ENCODE results near the gene COL28A1. TPM values are rescaled to one million over a fixed set of nuclear protein-coding genes. Genes with fewer than 3 reads are reported as not detected.

The COL28A1 gene
- total and polyA plus RNA-seq, 3 experiments from 2014 or later = not detected

GRCh38 chr7:7524121-7524520 lies 11.6 kb downstream of the COL28A1 start:
- Histone ChIP-seq H3K27me3 (ENCODE audit: insufficient read depth, low read length, poor library complexity, severe bottlenecking) (no peaks in the 10 kb centered on the region), H3K9me3 (ENCODE audit: low read length) (no peaks in the 10 kb centered on the region), H3K27ac (ENCODE audit: low read depth, low read length) (no peak overlapping the region), H3K4me1 (ENCODE audit: insufficient read depth, low read length) (no peaks in the 10 kb centered on the region), H3K4me3 (ENCODE audit: low read length) (no peak overlapping the region), H3K36me3 (ENCODE audit: insufficient read depth, low read length) (no peaks in the 10 kb centered on the region)
- Mint-ChIP-seq H3K9me3 (no peaks in the 10 kb centered on the region), H3K27me3 (peaks cover 6 to 39% of the 10 kb centered on the region in 2 donors), H3K4me3 (no peak overlapping the region), H3K4me1 (no peaks in the 10 kb centered on the region), H3K36me3 (peaks cover 0 to 3% (median 0%) of the 10 kb centered on the region in 3 donors), H3K27ac (no peak overlapping the region)
- POLR2A ChIA-PET = no interaction called here
- no peak for DNase-seq
- CTCF ChIA-PET = no interaction called here

GRCh38 chr7:7522421-7522820 lies 13.3 kb downstream of the COL28A1 start:
- Mint-ChIP-seq H3K4me3 (no peak overlapping the region), H3K9me3 (no peaks in the 10 kb centered on the region), H3K4me1 (no peaks in the 10 kb centered on the region), H3K27me3 (peaks cover 4 to 39% of the 10 kb centered on the region in 2 donors), H3K27ac (no peak overlapping the region), H3K36me3 (peaks cover 0 to 3% (median 0%) of the 10 kb centered on the region in 3 donors)
- Histone ChIP-seq H3K9me3 (ENCODE audit: low read length) (no peaks in the 10 kb centered on the region), H3K27me3 (ENCODE audit: insufficient read depth, low read length, poor library complexity, severe bottlenecking) (no peaks in the 10 kb centered on the region), H3K27ac (ENCODE audit: low read depth, low read length) (no peak overlapping the region), H3K4me1 (ENCODE audit: insufficient read depth, low read length) (no peaks in the 10 kb centered on the region), H3K36me3 (ENCODE audit: insufficient read depth, low read length) (no peaks in the 10 kb centered on the region), H3K4me3 (ENCODE audit: low read length) (no peak overlapping the region)
- ChIA-PET POLR2A (no interaction called here), CTCF (no interaction called here)
- no peak for DNase-seq

GRCh38 chr7:7521259-7521658 lies 14.4 kb downstream of the COL28A1 start:
- Mint-ChIP-seq H3K27me3 (peaks cover 2 to 34% of the 10 kb centered on the region in 2 donors), H3K36me3 (peaks cover 0 to 2% (median 0%) of the 10 kb centered on the region in 3 donors), H3K27ac (no peak overlapping the region), H3K4me1 (no peaks in the 10 kb centered on the region), H3K4me3 (no peak overlapping the region), H3K9me3 (no peaks in the 10 kb centered on the region)
- Histone ChIP-seq H3K4me3 (ENCODE audit: low read length) (no peak overlapping the region), H3K27ac (ENCODE audit: low read depth, low read length) (no peak overlapping the region), H3K4me1 (ENCODE audit: insufficient read depth, low read length) (no peaks in the 10 kb centered on the region), H3K9me3 (ENCODE audit: low read length) (no peaks in the 10 kb centered on the region), H3K36me3 (ENCODE audit: insufficient read depth, low read length) (no peaks in the 10 kb centered on the region), H3K27me3 (ENCODE audit: insufficient read depth, low read length, poor library complexity, severe bottlenecking) (no peaks in the 10 kb centered on the region)
- CTCF ChIA-PET = interaction anchor here (0.8 kb wide), 1 partner anchor 9 kb away, joined by 4 read pairs; no protein-coding TSS in a partner anchor
- no peak for DNase-seq
- POLR2A ChIA-PET = no interaction called here

GRCh38 chr7:7519528-7519927 lies 16.1 kb downstream of the COL28A1 start:
- H3K36me3 Mint-ChIP-seq = no peaks in the 10 kb centered on the region
- no peaks in the 10 kb centered on the region for H3K9me3 ChIP-seq (ENCODE audit: low read length)
- no peak overlapping the region for H3K27ac ChIP-seq (ENCODE audit: low read depth, low read length)
- no peaks in the 10 kb centered on the region for H3K9me3 Mint-ChIP-seq
- peaks cover 5 to 25% of the 10 kb centered on the region in 2 donors for H3K27me3 Mint-ChIP-seq
- H3K36me3 ChIP-seq (ENCODE audit: insufficient read depth, low read length) = no peaks in the 10 kb centered on the region
- H3K27ac Mint-ChIP-seq = no peak overlapping the region
- DNase-seq = no peak
- no peaks in the 10 kb centered on the region for H3K4me1 ChIP-seq (ENCODE audit: insufficient read depth, low read length)
- no peaks in the 10 kb centered on the region for H3K27me3 ChIP-seq (ENCODE audit: insufficient read depth, low read length, poor library complexity, severe bottlenecking)
- H3K4me3 Mint-ChIP-seq = no peak overlapping the region
- no peaks in the 10 kb centered on the region for H3K4me1 Mint-ChIP-seq
- no peak overlapping the region for H3K4me3 ChIP-seq (ENCODE audit: low read length)
- ChIA-PET CTCF (no interaction called here), POLR2A (no interaction called here)

GRCh38 chr7:7519056-7519455 lies 16.6 kb downstream of the COL28A1 start:
- no peaks in the 10 kb centered on the region for H3K36me3 Mint-ChIP-seq
- no peaks in the 10 kb centered on the region for H3K9me3 Mint-ChIP-seq
- no peak for DNase-seq
- Histone ChIP-seq H3K27me3 (ENCODE audit: insufficient read depth, low read length, poor library complexity, severe bottlenecking) (no peaks in the 10 kb centered on the region), H3K9me3 (ENCODE audit: low read length) (no peaks in the 10 kb centered on the region), H3K4me1 (ENCODE audit: insufficient read depth, low read length) (no peaks in the 10 kb centered on the region), H3K36me3 (ENCODE audit: insufficient read depth, low read length) (no peaks in the 10 kb centered on the region), H3K4me3 (ENCODE audit: low read length) (no peak overlapping the region), H3K27ac (ENCODE audit: low read depth, low read length) (no peak overlapping the region)
- peaks cover 3 to 20% of the 10 kb centered on the region in 2 donors for H3K27me3 Mint-ChIP-seq
- H3K27ac Mint-ChIP-seq = no peak overlapping the region
- POLR2A ChIA-PET = no interaction called here
- H3K4me3 Mint-ChIP-seq = no peak overlapping the region
- CTCF ChIA-PET = no interaction called here
- H3K4me1 Mint-ChIP-seq = no peaks in the 10 kb centered on the region

- no peak for DNase-seq
- Histone ChIP-seq H3K4me1 (ENCODE audit: insufficient read depth, low read length) (no peaks in the 10 kb centered on the region), H3K9me3 (ENCODE audit: low read length) (no peaks in the 10 kb centered on the region), H3K4me3 (ENCODE audit: low read length) (no peak overlapping the region), H3K36me3 (ENCODE audit: insufficient read depth, low read length) (no peaks in the 10 kb centered on the region), H3K27ac (ENCODE audit: low read depth, low read length) (no peak overlapping the region), H3K27me3 (ENCODE audit: insufficient read depth, low read length, poor library complexity, severe bottlenecking) (no peaks in the 10 kb centered on the region)
- Mint-ChIP-seq H3K36me3 (no peaks in the 10 kb centered on the region), H3K27me3 (peaks cover 3 to 20% of the 10 kb centered on the region in 2 donors), H3K9me3 (no peaks in the 10 kb centered on the region), H3K4me1 (no peaks in the 10 kb centered on the region), H3K4me3 (no peak overlapping the region), H3K27ac (no peak overlapping the region)
- ChIA-PET CTCF (no interaction called here), POLR2A (no interaction called here)
Measured at GRCh38 chr7:7517754-7518153, 17.9 kb downstream of the COL28A1 start.

- no peaks in the 10 kb centered on the region for H3K9me3 Mint-ChIP-seq
- no peak overlapping the region for H3K4me3 Mint-ChIP-seq
Measured at GRCh38 chr7:7516662-7517061, 19.0 kb downstream of the COL28A1 start.

GRCh38 chr7:7516156-7516555 lies 19.5 kb downstream of the COL28A1 start:
- Mint-ChIP-seq H3K27me3 (peaks cover 4 to 24% of the 10 kb centered on the region in 2 donors), H3K27ac (no peak overlapping the region), H3K4me3 (no peak overlapping the region), H3K9me3 (no peaks in the 10 kb centered on the region), H3K36me3 (no peaks in the 10 kb centered on the region), H3K4me1 (no peaks in the 10 kb centered on the region)
- H3K4me3 ChIP-seq (ENCODE audit: low read length) = no peak overlapping the region
- H3K27ac ChIP-seq (ENCODE audit: low read depth, low read length) = no peak overlapping the region
- ChIA-PET POLR2A (no interaction called here), CTCF (no interaction called here)
- DNase-seq = no peak
- no peaks in the 10 kb centered on the region for H3K36me3 ChIP-seq (ENCODE audit: insufficient read depth, low read length)
- no peaks in the 10 kb centered on the region for H3K9me3 ChIP-seq (ENCODE audit: low read length)
- H3K4me1 ChIP-seq (ENCODE audit: insufficient read depth, low read length) = no peaks in the 10 kb centered on the region
- no peaks in the 10 kb centered on the region for H3K27me3 ChIP-seq (ENCODE audit: insufficient read depth, low read length, poor library complexity, severe bottlenecking)

More at GRCh38 chr7:7516662-7517061, 19.0 kb downstream of the COL28A1 start:
- Mint-ChIP-seq H3K27ac (no peak overlapping the region), H3K27me3 (peaks cover 3 to 19% of the 10 kb centered on the region in 2 donors), H3K36me3 (no peaks in the 10 kb centered on the region), H3K4me1 (no peaks in the 10 kb centered on the region)
- Histone ChIP-seq H3K4me1 (ENCODE audit: insufficient read depth, low read length) (no peaks in the 10 kb centered on the region), H3K27ac (ENCODE audit: low read depth, low read length) (no peak overlapping the region), H3K27me3 (ENCODE audit: insufficient read depth, low read length, poor library complexity, severe bottlenecking) (no peaks in the 10 kb centered on the region), H3K9me3 (ENCODE audit: low read length) (no peaks in the 10 kb centered on the region), H3K36me3 (ENCODE audit: insufficient read depth, low read length) (no peaks in the 10 kb centered on the region), H3K4me3 (ENCODE audit: low read length) (no peak overlapping the region)
- ChIA-PET POLR2A (no interaction called here), CTCF (no interaction called here)
- DNase-seq = no peak
